GM11168 (cell line): ENCODE results near the gene QKI.

Experiments used
- in situ Hi-C: fragments of 300-500 bp; cut with MboI; formaldehyde crosslinking; loops from one replicate; pipeline ENCODE4 v1.12.0; 2022; ENCODE audit warnings: low sequenced_read_pairs; ENCODE audit not compliant: unreplicated experiment

QKI gene

GRCh38 chr6:163390770-163391169 is 23.7 kb upstream of the QKI start:
- in situ Hi-C loops = no loop called here

- in situ Hi-C loops = no loop called here
Measured at GRCh38 chr6:163391985-163392384, 22.5 kb upstream of the QKI start.

- in situ Hi-C loops = no loop called here
Measured at GRCh38 chr6:163392533-163392932, 22.0 kb upstream of the QKI start.

- in situ Hi-C loops = no loop called here
Measured at GRCh38 chr6:163393923-163394322, 20.6 kb upstream of the QKI start.

- in situ Hi-C loops = no loop called here
Measured at GRCh38 chr6:163394659-163395058, 19.9 kb upstream of the QKI start.

- in situ Hi-C loops = no loop called here
Measured at GRCh38 chr6:163395122-163395830, 19.2 kb upstream of the QKI start.

- in situ Hi-C loops = no loop called here
Measured at GRCh38 chr6:163395831-163396185, 18.7 kb upstream of the QKI start.

GRCh38 chr6:163397326-163397725 is 17.2 kb upstream of the QKI start:
- in situ Hi-C loops = no loop called here

- in situ Hi-C loops = no loop called here
Measured at GRCh38 chr6:163398115-163398514, 16.4 kb upstream of the QKI start.

- in situ Hi-C loops = no loop called here
Measured at GRCh38 chr6:163398815-163399214, 15.7 kb upstream of the QKI start.

- in situ Hi-C loops = no loop called here
Measured at GRCh38 chr6:163400509-163400908, 14.0 kb upstream of the QKI start.

- in situ Hi-C loops = no loop called here
Measured at GRCh38 chr6:163401039-163401885, 13.3 kb upstream of the QKI start.

- in situ Hi-C loops = no loop called here
Measured at GRCh38 chr6:163402616-163403015, 11.9 kb upstream of the QKI start.

- in situ Hi-C loops = no loop called here
Measured at GRCh38 chr6:163404825-163405265, 9.7 kb upstream of the QKI start.

- in situ Hi-C loops = no loop called here
Measured at GRCh38 chr6:163405412-163406309, 8.9 kb upstream of the QKI start.

- in situ Hi-C loops = no loop called here
Measured at GRCh38 chr6:163406366-163406765, 8.2 kb upstream of the QKI start.

GRCh38 chr6:163406830-163407229 is 7.7 kb upstream of the QKI start:
- in situ Hi-C loops = no loop called here

GRCh38 chr6:163408352-163408991 is 6.0 kb upstream of the QKI start:
- in situ Hi-C loops = no loop called here

GRCh38 chr6:163409712-163410111 is 4.8 kb upstream of the QKI start:
- in situ Hi-C loops = no loop called here

GRCh38 chr6:163412341-163412740 is 2.2 kb upstream of the QKI start:
- in situ Hi-C loops = no loop called here
